Uterus (tissue), 4 donors: ENCODE results near the gene RPAP3. TPM values are rescaled to one million over a fixed set of nuclear protein-coding genes. Genes with fewer than 3 reads are reported as not detected.
A peak's percentile ranks its signal among the peaks of the same experiment; 100 is the strongest.

Experiments
- DNase-seq, 2 donors: peaks; one replicate each; pipeline ENCODE4 v3.0.0-alpha.2; 2019 to 2020
- H3K27ac ChIP-seq, 2 donors: fragments of 200-600 bp; sonication (generic); 1 replicate in 1 of 2; 2 replicates in 1 of 2; pipeline ENCODE4 v1.5.1; 2016 to 2018
- H3K27me3 ChIP-seq, 2 donors: fragments of 200-600 bp; sonication (generic); one replicate each; pipeline ENCODE4 v1.5.1; 2018 to 2019; ENCODE audit warnings: control low read depth in 1 of 2
- H3K36me3 ChIP-seq, 2 donors: fragments of 200-600 bp; sonication (generic); one replicate each; pipeline ENCODE4 v1.5.1; 2019; ENCODE audit warnings: control low read depth in 1 of 2
- H3K4me1 ChIP-seq, 2 donors: fragments of 200-600 bp; sonication (generic); one replicate each; pipeline ENCODE4 v1.5.1; 2018 to 2019; ENCODE audit warnings: control low read depth in 1 of 2
- H3K4me3 ChIP-seq, 2 donors: fragments of 200-600 bp; sonication (generic); 1 replicate in 1 of 2; 2 replicates in 1 of 2; pipeline ENCODE4 v1.5.1; 2018 to 2019; ENCODE audit warnings: mild to moderate bottlenecking in 1 of 2
- H3K9me3 ChIP-seq, 2 donors: fragments of 200-600 bp; sonication (generic); one replicate each; pipeline ENCODE4 v1.5.1; 2019; ENCODE audit warnings: control low read depth in 1 of 2
- POLR2A ChIP-seq, 2 donors: fragments of 450-650 bp; IDR thresholded peaks; one replicate each; pipeline ENCODE4 v1.6.1; 2016; ENCODE audit warnings: antibody characterized with exemption in 2 of 2, mild to moderate bottlenecking in 1 of 2, moderate library complexity in 1 of 2
- intact Hi-C: fragments of 100-400 bp; cut with DNase I; formaldehyde crosslinking; loops from one replicate; pipeline ENCODE4 v1.15.1; 2023; ENCODE audit warnings: low total_unique reads
- total RNA-seq, 4 donors: library from RNA; depleted of rRNA in 3 of 4; stranded (reverse); fragments of >200 nt in 3 of 4; gene quantifications; one replicate each; pipeline versions ENCODE4 v1.1.0 to v1.2.4, GENCODE V29; 2014 to 2023
- TF ChIP-seq, protein P1 (sequence below), 4 experiments: fragments of 200-600 bp in 2 of 4; fragments of 450-650 bp in 2 of 4; sonication (generic) in 2 of 4; IDR thresholded peaks; one replicate each; pipeline ENCODE4 v1.5.1; 2016 to 2019; ENCODE audit warnings: antibody characterized with exemption in 4 of 4, mild to moderate bottlenecking in 2 of 4, moderate library complexity in 1 of 4
- donor health status: DM: yes; HTN: yes; CAD: no.

The RPAP3 gene
- total RNA-seq, 4 donors from 2014 or later, result 16.8 to 33.6 (median 22.2) TPM

DNA sequence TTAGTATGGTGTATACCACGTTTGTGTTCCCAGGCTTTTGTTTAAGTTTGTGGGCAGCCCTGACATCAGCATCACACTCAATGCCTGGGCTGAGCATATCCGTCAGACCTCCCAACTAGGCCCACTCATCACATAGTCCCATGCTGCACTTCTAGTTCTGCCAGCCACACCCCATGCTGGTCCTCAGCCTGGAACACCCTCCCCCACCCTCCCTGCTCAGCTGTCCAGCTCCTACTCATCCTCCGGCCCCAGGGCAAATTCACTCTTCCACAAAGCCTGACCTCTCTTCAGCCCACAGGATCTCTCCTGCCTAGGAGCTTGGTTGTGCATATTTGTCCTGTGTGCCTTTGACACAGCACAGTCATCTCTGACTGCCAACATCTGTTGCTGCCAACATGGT is 23.4 kb upstream of the RPAP3 start:
- Histone ChIP-seq H3K9me3 (no peaks in the 10 kb centered on the region), H3K4me3 (no peak overlapping the region), H3K27ac (no peak overlapping the region), H3K36me3 (no peaks in the 10 kb centered on the region), H3K4me1 (no peaks in the 10 kb centered on the region), H3K27me3 (no peaks in the 10 kb centered on the region)
- no peak for TF ChIP-seq POLR2A (IDR thresholded peaks at IDR 0.05)
- TF ChIP-seq, protein P1, sequence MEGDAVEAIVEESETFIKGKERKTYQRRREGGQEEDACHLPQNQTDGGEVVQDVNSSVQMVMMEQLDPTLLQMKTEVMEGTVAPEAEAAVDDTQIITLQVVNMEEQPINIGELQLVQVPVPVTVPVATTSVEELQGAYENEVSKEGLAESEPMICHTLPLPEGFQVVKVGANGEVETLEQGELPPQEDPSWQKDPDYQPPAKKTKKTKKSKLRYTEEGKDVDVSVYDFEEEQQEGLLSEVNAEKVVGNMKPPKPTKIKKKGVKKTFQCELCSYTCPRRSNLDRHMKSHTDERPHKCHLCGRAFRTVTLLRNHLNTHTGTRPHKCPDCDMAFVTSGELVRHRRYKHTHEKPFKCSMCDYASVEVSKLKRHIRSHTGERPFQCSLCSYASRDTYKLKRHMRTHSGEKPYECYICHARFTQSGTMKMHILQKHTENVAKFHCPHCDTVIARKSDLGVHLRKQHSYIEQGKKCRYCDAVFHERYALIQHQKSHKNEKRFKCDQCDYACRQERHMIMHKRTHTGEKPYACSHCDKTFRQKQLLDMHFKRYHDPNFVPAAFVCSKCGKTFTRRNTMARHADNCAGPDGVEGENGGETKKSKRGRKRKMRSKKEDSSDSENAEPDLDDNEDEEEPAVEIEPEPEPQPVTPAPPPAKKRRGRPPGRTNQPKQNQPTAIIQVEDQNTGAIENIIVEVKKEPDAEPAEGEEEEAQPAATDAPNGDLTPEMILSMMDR (IDR thresholded peaks at IDR 0.05), result no peak
- intact Hi-C loops, result no loop called here
- no peak for DNase-seq

DNA sequence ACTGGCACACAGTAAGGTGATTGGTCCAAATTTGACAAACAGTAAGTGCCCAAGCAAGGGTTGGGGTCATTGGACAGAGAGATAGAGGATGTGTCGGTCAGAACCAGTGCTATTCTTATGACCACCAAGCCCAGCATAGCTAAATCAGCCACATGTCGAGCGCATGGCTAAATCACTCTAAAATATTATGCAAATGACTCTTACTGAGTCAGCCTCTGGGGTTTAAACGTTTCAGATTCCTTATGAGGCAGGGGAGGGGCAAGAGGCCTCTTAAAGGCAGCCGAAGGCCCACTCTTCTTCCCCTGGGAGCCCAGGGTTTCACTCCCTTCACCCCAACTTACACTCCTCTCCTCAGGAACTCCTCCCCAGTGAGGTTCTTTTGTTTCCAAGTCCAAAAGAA is 20.1 kb upstream of the RPAP3 start:
- Histone ChIP-seq H3K9me3 (no peaks in the 10 kb centered on the region), H3K36me3 (no peaks in the 10 kb centered on the region), H3K4me3 (no peak overlapping the region), H3K27ac (peak overlapping the region in 1 of 2 donors; percentile 33), H3K27me3 (no peaks in the 10 kb centered on the region), H3K4me1 (no peaks in the 10 kb centered on the region)
- intact Hi-C loops, result no loop called here
- no peak for DNase-seq
- no peak for TF ChIP-seq POLR2A (IDR thresholded peaks at IDR 0.05)

GRCh38 chr12:47725091-47725772 is 19.4 kb upstream of the RPAP3 start, which contains the start of gene ENDOU:
TSS of gene ENDOU (minus strand) at chr12:47725490. CDS start at chr12:47725413, 77 bp downstream.
- intact Hi-C loops, result no loop called here
- H3K4me3 ChIP-seq, result no peak within 1 kb of the TSS
- TF ChIP-seq POLR2A (IDR thresholded peaks at IDR 0.05), result no peak
- TF ChIP-seq, protein P1 (IDR thresholded peaks at IDR 0.05), result no peak
- H3K36me3 ChIP-seq, result no peaks in the 10 kb centered on the region
- H3K9me3 ChIP-seq, result no peaks in the 10 kb centered on the region
- no peak for DNase-seq
- no peaks in the 10 kb centered on the region for H3K27me3 ChIP-seq
- no peaks in the 10 kb centered on the region for H3K4me1 ChIP-seq
- H3K27ac ChIP-seq, result peak within 1 kb of the TSS in 1 of 2 donors; percentile 33

DNA sequence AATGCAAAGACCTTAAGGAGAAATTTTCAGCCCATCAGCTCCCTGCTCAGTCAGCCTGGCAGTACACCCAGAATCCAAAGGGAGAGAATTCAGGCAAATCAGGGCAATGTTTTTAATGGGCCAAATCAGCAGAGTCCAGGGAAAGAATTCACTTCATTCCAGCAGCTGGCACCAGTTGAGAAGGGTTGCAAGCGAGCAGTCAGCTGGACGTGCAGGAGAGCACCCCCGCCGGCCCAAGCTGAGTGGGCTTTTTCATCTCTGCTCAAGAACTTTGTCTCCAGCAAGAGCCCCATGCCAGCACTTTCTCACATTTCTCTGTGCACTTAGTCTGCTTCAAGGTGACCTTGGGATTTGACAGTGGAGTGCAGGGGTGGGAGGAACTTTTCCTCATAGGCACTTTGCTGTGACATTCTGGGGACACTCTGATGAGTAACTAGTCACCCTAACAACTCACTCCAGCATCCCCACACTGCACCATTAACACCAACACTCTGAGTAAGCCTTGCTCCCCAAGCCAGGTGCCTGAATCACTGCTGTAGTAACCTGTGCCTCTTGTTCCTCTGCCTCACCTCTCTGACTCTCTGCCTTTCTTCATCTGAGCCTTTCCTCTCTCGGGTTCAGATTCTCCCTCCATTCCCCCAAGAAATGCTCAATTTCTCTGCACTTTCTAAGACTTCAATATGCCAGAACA is 17.3 kb upstream of the RPAP3 start:
- Histone ChIP-seq H3K4me1 (peaks cover 0 to under 1% of the 10 kb centered on the region in 2 donors), H3K27me3 (no peaks in the 10 kb centered on the region), H3K27ac (no peak overlapping the region), H3K36me3 (no peaks in the 10 kb centered on the region), H3K9me3 (no peaks in the 10 kb centered on the region), H3K4me3 (no peak overlapping the region)
- TF ChIP-seq, protein P1 (IDR thresholded peaks at IDR 0.05), result no peak
- TF ChIP-seq POLR2A (IDR thresholded peaks at IDR 0.05), result no peak
- no peak for DNase-seq
- intact Hi-C loops, result no loop called here

GRCh38 chr12:47722136-47722834 is 16.5 kb upstream of the RPAP3 start:
- Histone ChIP-seq H3K27me3 (no peaks in the 10 kb centered on the region), H3K27ac (no peak overlapping the region), H3K4me3 (no peak overlapping the region), H3K36me3 (no peaks in the 10 kb centered on the region), H3K9me3 (no peaks in the 10 kb centered on the region), H3K4me1 (peaks cover 3 to 5% of the 10 kb centered on the region in 2 donors)
- no peak for TF ChIP-seq POLR2A (IDR thresholded peaks at IDR 0.05)
- TF ChIP-seq, protein P1 (IDR thresholded peaks at IDR 0.05), result no peak
- intact Hi-C loops, result no loop called here
- DNase-seq, result no peak
